GM18870 (cell line): ENCODE results near the gene HSPH1.

Source experiments
- ATAC-seq: cut with Tn5 transposase; IDR thresholded peaks from one replicate; pipeline ENCODE4 v1.9.1; 2021; ENCODE audit warnings: moderate library complexity; ENCODE audit not compliant: unreplicated experiment

HSPH1 gene

DNA sequence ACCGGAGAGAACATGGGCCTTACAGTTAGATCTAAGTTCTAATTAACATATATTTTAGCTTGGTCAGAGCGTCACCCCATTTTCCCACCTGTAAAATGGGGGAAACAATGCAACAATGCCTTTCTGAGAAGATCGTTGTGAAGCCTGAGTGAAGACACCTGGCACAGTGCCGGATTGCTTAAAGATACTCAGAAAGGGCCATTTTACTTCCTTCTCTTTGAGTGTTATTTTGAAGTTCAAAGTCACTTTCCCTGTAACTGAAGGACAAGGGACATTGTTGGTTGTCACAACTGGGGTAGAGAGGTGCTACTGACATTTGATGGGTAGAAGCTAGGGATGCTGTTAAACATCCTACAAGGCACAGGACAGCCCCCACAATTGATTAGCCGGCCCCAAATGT lies 28.1 kb downstream of the HSPH1 start:
- no peak for ATAC-seq

DNA sequence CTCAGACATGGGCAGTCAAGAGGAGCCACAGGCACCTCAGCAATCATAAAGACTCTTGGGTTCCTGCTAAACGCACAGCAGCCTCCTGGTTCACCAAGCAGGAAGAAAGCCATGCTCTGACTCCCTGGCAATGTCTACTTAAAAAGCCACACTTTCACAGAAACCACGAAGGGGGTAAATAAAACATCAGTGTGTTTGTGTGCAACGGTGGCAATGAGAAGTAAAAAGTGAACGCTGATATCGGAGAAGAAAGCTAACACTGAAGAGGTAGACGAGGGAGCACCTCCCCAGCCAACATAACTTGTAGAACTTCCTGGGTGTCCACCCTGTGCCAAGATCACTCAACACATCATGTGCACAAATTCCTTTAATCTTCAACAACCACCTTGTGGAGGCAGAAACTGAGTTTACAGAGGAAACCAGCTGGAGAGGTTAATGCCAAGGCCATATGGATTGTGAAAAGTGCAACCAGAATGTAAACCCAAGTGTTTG lies 30.2 kb downstream of the HSPH1 start:
- no peak for ATAC-seq

DNA sequence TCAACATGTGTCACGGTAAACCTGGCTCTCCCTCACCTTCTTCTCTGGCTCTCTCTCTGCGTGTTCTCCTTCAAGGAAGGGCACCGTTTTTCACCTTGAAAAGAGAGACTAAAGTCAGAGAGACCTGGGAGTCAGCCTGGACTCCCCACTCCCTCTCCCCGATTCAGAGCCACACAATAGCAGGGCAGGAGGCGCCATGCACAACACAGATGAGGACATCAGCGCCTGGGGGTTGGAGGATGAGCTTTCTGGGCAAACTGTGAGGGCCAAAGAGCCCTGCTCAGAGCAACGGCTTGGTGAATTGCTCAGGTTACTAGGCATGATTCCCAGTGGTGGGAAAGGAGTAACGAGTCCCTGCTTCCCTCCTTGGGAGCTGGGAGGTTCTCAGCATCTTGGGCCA lies 32.3 kb downstream of the HSPH1 start:
- no peak for ATAC-seq

DNA sequence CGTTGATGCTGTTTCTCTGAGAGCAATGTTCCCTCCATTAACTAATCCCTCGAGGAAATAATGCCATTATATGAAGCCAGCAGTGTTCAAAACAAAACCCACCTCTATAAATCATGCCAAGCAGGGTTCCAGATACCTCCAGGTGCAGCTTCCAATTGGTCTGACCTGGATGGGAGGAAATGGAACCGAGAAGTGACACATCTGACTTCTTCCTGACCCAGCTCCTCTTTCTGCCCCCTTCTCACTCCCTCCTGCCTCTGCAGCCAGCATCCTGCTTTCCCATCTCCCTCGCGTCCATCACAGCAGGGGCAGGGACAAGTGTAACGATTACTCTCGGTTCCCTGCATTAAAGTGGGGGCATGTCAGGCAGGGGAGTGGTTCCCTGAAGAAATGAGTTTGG lies 37.5 kb downstream of the HSPH1 start:
- ATAC-seq = no peak

DNA sequence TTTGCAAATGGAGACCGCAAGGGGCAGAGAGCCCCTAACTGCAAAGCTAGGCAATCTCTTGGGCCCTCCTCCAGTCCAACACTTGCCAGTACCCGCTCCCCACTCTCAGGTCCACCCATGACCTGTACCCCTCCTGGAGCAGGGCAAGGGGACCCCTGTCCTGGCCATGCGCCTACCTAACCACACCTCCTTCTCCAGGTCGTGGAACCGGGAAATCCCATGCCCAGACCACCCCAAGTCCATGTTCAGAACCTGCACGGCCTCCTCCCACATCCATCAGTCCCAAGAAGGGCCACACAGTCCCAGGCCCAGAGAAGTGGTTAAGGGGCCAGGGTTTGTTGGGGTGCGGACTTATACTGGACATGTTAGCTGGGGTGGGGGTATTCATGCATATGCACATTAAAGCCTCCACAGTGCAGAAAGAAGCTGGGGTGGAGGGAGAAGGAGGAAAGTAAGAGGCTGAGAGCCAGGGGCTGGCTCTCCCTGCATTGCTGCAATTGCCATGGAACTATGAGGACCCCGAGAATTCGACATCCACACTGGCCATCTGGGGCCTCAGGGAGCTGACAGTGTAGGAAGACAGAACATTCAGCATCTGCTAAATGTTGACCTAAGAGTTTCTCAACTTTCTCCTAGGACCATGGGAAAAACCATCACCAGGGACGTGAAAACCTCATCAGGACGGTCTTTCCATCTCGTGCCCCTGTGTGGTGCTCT lies 39.0 kb downstream of the HSPH1 start:
- no peak for ATAC-seq

DNA sequence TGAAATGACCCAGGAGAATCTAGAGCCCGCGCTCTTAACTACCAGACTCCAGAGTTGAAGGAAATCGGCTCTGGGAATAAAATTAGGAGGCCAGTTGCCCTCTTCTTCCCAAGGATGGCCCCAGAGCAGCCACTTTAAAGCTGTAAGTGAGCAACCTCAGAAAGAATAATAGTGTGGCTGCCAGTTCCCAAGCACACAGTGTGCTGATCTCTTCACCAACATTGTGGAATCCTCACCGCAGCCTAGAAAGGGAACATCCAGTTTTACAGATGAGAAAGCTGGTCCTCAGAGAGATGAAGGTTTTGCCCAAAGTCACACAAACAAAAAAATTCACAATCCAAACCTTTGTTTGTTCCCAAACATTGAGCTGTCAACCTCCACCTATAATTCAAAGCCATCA lies 39.6 kb downstream of the HSPH1 start:
- no peak for ATAC-seq

DNA sequence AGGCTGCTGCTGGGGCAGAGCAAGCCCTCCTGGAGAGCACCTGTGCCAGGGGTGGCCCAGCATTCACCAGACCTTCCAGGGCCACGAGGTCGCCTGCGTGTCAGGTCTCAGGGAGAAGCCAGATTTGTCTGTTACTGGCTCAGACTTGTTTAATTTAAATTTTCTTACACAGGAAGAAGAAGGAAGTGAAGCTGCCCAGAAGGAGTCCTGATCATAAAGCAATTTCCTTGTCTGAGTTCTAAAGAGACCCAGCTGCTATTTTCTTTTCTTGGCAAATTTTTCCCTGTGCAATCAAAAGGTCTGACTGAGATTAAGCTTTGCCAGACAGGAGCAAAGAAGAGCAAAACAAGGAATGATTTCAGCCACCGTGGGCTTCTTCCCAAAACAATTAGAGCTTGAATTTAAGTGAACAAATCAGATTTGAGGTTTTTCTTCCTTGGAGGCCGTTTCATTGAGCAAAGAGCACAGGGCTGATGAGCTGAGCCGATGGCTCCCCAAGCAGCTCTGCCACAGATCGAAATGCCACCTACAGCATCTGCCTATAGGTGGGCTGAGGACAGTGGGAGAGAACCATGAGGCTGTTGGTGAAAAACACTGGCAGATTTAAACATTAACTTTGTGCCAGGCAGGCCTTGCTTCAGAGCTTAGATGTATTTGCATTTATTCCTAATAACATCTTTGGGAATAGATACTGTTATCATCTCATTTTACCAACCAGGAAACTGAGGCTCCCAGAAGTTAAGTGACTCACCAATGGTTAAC lies 40.1 kb downstream of the HSPH1 start:
- no peak for ATAC-seq

DNA sequence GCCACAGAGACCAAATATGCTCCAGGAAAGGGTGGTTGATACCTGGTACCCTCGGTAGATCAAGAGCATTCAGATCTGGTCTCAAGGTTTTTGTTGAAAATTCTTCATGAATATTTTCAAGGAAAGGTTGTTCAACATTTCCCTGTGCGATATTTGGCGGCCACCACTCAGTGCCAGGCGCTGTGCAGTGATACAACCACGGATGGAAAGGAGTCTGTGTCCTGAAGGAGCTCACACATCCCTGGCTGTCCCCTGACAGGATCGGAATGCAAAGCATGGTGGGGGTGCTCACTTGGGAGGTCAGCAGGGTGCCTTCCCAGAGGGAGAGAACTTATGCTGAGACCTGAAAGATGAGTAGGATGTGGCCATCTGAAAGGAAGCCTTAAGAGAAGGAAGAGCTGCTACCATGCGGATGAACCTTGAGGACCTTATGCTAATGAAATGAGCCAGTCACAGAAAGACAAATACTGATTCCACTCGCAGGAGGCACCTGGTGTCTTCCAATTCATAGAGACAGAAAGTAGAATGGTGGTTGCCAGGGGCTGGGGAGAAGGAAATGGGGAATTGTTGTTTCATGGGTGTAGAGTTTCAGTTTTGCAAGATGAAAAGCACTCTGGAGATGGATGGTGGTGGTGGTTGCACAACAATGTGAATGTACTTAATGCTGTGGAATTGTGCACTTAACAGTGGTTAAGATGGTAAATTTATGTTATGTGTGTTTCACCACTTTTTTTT lies 41.6 kb downstream of the HSPH1 start:
- ATAC-seq = no peak

DNA sequence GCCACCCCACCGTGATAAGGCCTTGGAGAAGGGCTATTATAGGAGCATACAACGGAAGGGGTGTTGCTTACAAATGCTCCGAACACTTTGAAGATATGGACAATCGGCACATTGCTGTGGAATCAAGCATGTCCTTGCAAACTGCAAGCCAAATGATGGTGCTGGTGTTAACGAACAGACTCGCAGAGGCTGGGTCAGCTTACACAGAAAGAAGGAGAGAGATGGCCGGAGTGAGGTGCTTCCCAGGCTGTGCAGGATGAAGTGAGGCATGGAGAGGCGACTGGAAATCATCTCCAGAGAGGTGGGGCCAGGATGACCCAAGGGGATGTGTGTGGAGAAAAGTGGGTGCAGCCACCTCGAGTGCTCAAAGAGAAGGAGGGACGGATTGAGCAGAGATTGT lies 42.2 kb downstream of the HSPH1 start:
- no peak for ATAC-seq

DNA sequence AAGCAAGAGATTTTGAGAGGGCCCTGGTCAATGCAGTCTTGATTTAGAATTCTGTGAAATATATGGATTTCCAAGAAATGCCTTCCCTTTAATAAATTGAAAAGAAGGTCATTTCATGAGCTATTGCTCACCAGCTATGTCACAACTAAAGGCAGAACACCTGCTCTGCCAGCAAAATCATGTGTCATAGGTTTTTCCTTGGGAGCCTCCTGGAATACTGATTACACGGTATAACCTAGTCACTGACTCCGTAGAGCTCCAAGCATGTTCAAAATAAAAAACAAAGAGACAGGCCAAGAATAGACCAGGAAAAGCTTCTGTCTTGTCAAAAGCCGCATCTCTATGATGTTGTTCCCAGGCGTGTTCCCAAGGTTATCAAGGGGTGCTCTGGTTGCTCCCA lies 45.5 kb downstream of the HSPH1 start:
- ATAC-seq = no peak

DNA sequence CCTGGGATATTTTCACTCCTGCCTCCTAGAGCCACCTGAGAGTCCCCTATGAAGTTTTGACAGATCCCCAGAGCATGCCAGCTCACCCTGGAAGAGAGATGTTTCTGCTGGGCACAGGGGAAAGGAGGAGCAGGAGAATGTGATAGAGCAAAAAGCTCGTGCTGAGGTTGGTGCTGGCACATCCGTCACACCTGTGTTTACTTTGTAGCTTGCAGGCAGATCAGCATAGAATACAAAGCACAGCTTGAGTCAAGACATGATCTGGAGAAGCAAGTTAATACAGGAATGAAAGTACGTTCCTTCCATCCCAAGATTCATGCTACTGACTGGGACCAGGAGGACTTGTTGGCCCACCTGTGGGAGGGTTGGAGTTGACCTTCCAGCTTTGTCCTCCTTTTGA lies 46.1 kb downstream of the HSPH1 start:
- no peak for ATAC-seq

DNA sequence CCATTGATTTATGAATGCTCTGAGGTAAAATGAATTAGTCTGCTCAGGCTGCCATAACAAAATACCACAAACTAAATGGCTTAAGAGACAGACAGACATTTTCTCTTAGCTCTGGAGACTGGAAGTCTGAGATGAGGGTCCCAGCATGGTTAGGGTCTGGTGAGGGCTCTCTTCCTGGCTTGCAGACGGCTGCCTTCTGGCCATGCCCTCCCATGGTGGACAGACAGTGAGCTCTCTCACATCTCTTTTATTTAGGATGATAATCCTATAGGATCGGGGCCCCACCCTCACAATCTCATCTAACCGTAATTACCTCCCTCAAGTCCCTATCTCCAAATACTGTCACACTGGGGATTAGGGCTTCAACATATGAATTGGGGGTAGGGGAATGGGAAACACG lies 47.1 kb downstream of the HSPH1 start:
- ATAC-seq = no peak

DNA sequence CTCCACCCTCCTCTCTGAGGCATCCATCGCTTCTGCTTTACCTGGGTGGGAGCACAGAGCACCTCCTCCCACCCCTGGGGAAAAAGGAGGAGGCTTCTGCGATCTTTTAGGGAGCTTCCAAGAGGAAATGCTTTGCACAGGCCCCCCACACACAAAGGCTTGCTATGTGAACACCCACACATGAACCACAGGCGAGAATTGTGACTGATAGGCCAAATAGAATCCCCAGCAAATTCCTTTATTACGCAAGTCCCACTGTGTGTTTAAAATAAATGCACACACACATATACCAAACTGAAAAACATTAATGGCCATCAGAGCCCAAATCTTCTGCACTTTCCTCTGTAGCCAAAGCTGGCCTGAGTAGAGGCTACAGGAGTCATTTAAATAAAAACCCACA lies 50.6 kb downstream of the HSPH1 start:
- ATAC-seq = no peak

DNA sequence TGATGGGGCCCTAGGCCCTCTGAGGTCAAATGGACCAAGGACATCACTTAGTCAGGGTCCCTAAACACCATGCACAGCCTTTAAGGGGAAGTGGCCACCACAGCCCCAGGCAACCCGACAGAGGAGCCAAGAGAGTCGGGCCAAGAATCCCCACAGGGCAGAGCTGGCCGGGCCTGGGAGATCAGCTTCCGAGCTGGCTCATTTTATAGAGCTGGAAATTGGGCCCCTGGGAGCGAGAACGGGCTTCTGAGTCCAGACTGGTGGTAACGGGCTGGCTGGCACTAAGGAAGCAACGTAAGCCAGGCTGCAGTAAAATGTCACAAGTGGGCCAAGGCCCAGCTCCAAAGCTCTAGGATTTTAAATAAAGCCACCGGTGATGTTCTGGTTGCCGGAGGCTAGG lies 51.1 kb downstream of the HSPH1 start:
- no peak for ATAC-seq

DNA sequence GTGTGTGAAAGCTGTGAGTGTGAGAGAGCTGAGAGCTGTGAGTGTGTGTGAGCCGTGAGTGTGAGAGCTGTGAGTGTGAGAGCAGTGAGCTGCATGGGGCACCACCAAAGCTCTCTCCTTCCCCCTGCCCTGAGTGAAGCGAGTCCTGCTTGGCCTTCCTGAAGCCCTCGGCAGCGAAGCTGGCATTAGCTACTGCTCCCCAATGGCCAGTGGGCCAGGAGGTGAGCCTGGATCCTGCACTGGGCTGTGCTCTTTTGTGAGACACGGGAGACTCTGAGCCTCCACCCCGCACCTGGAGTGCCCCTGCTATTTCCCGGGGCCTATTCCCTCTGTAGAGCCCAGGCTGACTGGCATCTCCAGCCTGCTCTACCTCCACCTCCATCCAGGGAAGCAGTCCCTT lies 51.5 kb downstream of the HSPH1 start:
- ATAC-seq = no peak

DNA sequence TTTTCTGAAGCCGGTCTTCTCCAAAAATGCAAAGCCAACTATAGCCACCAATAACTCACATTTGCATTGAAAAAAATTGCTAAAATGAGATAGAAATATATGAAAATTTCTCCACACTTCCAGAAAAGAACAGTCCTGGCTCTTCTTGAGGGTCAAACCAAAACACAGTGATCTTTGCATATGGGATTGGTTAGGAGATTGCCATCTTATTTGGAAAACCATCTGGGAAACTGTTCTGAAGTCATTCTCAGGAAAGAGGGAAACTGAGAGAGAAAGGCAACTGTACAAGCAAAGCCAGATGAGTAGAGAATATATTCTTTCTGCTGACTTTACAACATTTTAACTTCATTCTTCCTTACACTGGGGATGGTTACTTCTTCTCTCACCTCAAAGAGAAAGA lies 54.6 kb downstream of the HSPH1 start:
- no peak for ATAC-seq

DNA sequence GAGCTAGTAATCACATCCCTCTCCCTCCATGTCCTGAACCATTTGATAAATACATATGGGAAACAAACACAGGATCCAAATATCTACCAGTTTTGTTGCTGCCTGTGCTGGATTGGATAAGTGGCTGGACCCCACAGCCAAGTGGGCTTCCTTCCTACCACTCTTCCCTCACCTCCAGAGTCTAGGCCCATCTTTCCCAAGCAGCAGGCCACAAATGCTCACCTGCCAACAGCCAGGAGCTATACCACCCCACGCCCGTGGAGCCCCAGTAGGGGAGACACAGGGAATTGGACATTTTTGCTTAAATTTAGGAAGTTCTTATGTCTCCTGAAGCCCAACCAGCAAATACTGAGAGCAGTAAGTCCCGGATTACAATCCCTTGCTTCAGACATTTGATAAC lies 55.8 kb downstream of the HSPH1 start:
- no peak for ATAC-seq

DNA sequence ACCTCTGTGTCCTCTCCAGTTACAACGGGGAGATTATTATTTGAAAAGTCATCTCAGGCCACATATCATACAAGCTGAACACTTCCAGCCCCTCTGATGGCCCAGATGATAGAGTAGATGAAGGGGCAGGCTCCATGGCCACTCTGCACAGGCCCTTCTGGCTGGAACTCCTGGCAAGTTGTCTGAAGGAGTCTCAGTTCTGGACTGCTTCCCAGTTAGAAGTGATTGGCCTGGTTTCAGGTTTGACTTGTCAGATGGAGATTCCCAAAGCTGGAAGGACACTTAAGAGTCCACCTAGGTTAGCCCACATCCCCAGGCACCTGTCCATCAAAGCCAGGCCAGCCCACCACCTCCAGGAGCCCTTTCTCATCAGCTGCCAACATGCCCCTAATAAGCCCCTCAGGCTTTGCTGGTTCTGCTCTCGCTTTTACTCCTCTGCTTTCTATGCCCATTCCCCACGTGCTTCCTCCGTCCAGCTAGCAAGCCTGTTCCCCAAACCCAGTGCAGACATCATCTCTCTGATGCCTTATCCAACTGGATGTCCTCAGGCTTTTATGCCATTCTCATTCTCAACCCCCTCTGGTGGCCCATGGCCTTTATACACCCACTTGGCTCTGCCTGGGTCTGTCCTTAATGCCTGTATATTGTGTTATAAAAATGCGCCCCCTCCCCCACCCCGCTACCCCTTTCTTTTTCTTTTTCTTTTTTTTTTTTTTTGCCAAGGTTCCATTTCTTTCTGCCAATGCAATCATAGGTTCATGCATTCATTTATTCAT lies 56.5 kb downstream of the HSPH1 start:
- ATAC-seq = no peak

DNA sequence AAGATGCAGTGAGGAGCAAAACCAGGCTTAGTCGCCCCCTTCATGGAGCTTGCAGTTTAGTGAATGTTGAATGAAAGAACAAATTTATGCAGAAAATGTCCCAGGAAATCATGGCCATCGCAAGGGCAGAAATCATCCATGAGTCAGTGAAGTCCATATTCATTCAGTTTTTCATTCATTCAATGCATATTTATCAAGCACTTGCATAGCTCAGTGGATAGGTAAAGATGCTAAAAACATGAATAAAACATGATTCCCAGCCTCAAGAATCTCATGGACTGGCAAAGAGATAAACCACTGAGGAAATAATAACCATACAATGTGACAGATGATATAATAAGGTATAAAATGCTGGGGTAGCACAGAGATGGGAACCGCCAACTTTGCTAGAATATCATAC lies 58.8 kb downstream of the HSPH1 start:
- no peak for ATAC-seq

DNA sequence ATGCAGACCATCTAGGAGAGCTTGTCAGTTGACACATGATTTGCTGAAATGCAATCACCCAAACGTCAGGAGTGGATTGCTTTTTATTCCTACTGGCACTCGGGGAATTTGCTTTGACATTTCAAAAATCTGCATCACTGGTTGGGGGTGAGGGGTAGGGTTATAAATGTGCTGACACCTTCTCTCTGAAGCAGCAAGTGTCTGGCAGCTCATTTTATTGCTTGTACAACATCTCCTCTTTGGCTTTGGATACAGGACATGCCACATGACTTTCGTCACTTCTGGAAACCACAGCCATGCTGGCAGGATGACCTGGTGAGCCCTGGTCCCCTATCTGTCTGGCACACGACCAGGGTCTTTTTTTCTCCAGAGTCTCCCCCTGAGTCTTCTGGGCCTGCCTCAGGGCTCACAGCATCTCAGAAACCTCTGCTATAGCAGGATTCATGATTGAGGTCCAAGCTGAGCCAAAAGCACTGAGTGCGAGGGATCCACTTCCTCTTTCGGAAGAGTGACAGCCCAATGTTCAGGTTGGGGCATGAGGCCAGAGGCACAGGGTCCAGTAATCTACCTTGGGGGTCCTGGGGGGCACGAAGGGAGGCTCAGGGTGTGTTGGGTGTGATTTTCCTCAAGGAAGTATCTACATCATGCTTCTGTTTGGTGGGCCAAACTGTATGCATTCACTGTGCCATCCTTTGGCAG lies 60.1 kb downstream of the HSPH1 start:
- no peak for ATAC-seq

DNA sequence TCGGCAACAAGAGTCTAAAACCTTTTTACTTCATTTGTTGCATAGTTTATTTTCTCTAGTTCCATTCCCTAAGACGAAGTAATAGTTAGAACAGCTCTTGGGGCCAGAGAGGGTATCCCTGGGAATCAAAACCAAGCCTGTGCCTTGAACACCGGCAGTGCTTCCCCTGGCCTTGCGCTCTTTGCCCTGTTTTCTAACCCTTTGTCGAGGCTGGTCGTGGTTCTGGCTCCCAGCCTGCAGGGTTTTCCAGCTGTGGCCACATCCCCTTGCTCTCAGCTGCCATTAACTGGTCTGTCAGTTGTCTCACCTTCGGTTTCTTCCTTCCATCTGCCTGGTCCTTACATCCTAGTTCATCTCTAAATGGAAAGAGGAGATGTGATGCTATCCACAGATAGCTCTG lies 61.0 kb downstream of the HSPH1 start:
- ATAC-seq = no peak
